Bone marrow (tissue), 2 donors: ENCODE data around the gene PYROXD2.
"Not testable (repeated sequence)": the region's sequence is repeated elsewhere in the genome, so short reads cannot be mapped to it uniquely, and the experiment has no call there.

Experiments
- DNase-seq, 2 donors: peaks; one replicate each; lab custom pipeline; 2025; lab: John Stamatoyannopoulos, UW

PYROXD2 gene

DNA sequence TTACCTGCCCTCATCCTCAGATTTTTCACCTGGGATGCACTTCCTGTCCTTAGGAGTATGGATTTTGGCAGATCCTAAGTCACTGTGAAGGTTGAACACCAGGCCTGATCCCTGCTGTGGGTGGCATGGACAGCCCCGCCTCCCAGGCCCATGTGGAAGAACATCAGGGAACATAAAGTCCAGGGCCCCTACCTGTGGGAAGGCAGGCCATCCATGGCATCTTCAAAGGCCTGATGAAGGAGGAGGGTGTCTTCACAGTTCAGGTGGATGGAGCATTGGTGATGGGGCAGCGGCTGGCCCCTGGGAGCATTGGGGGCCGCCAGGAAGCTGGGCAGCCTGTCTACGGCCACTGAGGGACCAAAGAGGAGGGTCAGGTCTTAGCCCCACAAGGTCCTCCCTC, 24.6 kb downstream of the PYROXD2 start:
- DNase-seq: no peak

GRCh38 chr10:98389398-98389797, 25.6 kb downstream of the PYROXD2 start:
- no peak for DNase-seq

GRCh38 chr10:98388101-98388655, 26.8 kb downstream of the PYROXD2 start:
- DNase-seq: no peak

DNA sequence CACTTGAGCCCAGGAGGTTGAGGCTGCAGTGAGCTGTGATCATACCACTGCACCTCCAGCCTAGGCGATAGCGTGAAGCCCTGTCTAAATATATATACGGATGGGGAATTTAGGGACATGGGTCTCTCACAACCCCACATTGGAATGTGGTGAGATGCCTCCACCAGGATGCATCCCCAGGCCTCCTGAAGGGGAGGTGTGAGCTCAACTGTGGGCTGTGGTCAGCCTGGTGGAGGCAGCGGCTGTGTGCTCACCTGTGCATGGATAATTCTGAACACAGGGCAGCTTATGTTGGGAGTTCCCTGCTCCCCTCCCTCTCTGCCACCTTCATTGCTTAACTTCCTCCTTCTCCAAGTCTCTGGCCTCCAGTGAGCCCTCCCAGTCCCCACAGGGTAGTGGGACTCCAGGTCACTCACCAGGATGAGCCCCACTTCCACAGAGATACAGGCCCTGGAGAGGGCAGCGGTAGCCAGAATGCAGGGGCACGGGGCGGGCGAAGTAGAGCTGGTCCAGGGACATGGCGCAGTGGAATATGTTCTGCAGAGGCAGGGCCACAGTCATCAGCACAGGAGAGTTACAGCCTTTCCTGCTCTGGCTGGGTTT, 30.4 kb downstream of the PYROXD2 start:
- DNase-seq: no peak

- no peak for DNase-seq
Observed at GRCh38 chr10:98383869-98384268, 31.1 kb downstream of the PYROXD2 start.

DNA sequence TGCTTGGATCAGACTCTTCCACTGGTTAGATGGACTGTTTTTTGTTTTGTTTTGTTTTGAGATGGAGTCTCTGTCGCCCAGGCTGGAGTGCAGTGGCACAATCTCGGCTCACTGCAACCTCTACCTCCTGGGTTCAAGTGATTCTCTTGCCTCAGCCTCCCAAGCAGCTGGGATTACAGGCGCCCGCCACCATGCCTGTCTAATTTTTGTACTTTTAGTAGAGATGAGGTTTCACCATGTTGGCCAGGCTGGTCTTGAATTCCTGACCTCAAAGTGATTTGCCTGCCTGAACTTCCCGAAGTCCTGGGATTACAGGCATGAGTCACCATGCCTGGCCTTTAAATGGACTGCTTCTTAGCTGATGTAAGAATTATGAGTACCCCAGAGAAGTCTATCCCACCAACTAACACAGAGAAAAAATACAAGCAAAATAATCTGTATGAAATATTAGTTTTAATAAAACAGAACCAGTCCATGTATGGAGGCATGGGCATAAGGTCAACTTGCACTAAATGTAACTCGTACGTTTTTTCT, 31.8 kb downstream of the PYROXD2 start:
- DNase-seq: not testable (repeated sequence)

- no peak for DNase-seq
Observed at GRCh38 chr10:98382691-98383101, 32.3 kb downstream of the PYROXD2 start.

- no peak for DNase-seq
Observed at GRCh38 chr10:98380493-98381339, 34.3 kb downstream of the PYROXD2 start.

- DNase-seq: no peak
Observed at GRCh38 chr10:98378722-98379121, 36.3 kb downstream of the PYROXD2 start.

GRCh38 chr10:98377536-98377935, 37.4 kb downstream of the PYROXD2 start:
- DNase-seq: no peak

GRCh38 chr10:98377001-98377400, 38.0 kb downstream of the PYROXD2 start:
- no peak for DNase-seq

- DNase-seq: no peak
Observed at GRCh38 chr10:98376485-98376884, 38.5 kb downstream of the PYROXD2 start.

DNA sequence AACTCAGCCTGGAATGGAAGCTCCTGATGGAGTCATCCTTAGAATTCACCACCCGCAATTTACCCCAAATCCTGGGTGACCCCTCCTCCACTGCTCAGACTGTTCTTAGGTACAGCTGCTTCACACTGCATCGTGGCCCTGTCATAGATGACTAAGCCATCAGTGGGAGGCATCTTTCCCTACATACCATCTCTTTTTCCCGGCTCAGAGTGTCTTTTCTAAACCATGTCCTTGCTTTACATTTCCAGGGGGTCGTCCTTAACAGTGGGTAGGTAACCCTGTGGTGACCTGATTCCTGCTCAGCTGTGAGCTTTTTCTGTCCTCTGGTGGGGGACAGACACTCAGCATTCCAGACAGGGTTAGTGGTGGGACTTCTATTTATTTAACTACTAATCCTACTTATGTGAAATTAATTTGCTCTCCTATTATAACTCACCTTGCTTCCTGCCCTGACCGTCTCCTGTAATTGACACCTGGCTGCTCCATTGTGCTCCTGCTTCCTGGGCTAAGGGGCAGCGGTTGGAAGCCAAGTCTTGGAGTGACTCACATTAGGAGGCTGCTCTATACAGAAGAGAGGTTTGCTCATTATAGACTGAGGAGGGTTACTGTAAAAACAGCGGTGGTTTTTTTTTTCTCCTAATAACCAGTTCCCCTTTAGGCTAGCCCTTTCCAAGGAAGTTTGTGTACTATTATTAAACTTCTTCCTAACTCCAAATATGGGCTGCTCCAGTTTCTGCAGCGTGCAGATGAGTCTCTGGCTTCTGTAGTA, 40.6 kb downstream of the PYROXD2 start:
- no peak for DNase-seq

DNA sequence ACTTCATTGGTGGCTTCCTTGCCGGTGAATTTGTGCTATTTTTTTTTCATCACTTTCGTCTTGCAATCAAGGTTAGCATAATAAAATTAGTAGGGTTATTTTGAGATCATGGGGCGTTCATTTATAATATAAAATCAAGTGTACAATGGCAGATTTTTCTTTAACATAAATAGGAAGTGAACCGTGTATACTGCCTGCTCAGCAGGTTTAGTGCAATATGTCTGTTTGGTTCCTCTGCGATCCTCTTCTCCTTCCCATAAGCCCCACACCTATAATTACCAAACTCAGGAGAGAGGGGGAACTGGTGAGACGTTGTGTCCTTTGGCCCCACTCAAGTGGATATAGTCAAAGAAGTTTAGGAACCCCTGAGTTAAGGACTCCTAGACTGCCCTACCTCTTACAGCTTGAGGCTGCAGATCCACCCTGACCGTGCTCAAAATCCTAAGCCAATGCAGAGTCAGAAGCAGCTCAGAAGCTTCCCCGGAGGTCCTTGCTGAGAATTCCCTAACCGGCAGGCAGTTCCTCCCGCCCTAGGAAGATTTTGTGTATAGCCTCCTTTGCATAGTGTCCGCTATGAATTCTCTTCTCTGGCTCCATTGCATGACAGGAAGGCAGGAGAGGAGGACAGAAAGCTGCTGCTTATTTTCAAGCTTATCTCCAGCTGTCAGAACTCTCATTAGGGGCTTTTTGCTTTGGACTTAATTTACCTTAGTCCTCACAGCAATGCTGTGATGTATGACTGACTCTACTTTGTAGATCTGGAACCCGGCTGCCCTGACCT, 41.5 kb downstream of the PYROXD2 start:
- DNase-seq: no peak

GRCh38 chr10:98370831-98371820, 43.9 kb downstream of the PYROXD2 start:
- DNase-seq: no peak

DNA sequence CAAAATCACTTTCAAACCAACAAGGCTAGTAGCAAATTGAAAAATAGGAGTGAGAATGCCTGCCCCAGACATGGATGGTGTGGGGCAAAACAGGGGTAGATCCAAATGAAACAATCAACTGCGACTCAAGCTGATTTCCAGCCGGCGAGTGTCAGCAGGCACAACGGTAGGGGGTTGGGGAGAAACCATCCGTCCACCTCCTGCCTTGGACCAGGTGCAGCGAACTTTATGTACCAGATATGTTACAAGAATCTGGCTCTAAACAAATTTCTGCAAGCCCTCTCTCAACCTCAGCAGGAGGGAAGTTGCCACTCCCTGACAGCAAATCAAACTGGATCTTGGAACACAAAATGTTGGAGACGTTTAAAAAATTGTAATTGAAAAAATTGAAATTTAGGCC, 45.2 kb downstream of the PYROXD2 start:
- DNase-seq: no peak

GRCh38 chr10:98368644-98369043, 46.3 kb downstream of the PYROXD2 start:
- no peak for DNase-seq

DNA sequence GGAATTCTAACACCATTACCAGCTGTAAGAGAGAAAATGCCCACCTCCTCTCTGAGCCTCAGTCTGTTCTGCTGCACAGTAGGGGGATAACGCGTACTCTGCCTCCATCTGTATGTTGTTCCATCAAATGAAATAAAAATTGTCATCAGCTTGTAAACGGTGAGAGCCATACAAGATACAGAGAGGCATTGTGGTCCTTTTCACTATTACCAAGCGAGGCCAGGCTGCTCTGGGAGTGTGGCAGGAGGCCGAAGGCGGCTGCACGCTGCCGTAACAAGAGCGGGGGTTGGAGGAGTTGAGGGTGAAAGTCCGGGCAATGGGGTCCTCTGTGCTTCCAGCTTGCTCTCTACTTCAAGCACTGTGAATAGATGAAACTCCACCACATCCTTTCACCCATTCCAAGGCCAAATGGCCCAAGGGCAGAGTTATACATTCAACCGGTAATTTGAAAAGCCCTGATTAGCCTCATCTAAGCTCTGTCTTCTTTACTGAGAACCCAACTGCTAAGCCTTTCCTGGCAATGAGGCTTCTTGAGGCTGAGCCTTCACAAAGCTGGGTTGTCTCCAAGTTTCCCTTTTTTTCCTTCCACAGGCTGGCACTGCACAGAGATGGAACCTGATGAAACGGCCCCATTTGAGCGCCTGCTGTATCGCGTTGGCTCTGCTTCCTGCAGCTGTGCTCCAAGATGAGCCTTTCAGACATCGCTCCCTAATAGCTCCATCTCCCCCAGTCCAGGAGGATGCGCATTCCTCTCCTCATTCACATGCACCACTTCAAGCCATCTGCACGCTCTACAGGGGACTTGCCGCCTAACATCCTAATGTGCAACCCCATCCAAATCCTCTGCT, 47.2 kb downstream of the PYROXD2 start:
- no peak for DNase-seq

GRCh38 chr10:98366062-98366530, 48.9 kb downstream of the PYROXD2 start:
- no peak for DNase-seq
